Small intestine (tissue), 16 donors: ENCODE data around the gene TMTC3. TPM values are rescaled to one million over a fixed set of nuclear protein-coding genes. Genes with fewer than 3 reads are reported as not detected.

Source experiments
- DNase-seq, 2 donors: peaks; one replicate each; pipeline versions ENCODE4 v3.0.0 to v3.0.0-alpha.2; 2013
- FAIRE-seq: peaks from 2 replicates; lab custom pipeline; 2012; peaks lifted over from hg19 to GRCh38; lab: Jason Lieb, UNC
- H3K27ac ChIP-seq, 3 donors: one replicate each; pipeline ENCODE4 v1.5.1; 2013; ENCODE audit warnings: low read length in 2 of 3, mild to moderate bottlenecking in 2 of 3, control low read depth in 1 of 3, inconsistent platforms in 1 of 3, low read depth in 1 of 3, moderate library complexity in 1 of 3
- H3K27me3 ChIP-seq, 3 donors: one replicate each; pipeline ENCODE4 v1.6.1; 2013; ENCODE audit warnings: low read length in 3 of 3, inconsistent platforms in 1 of 3; ENCODE audit not compliant: control insufficient read depth in 3 of 3, insufficient read depth in 3 of 3
- H3K36me3 ChIP-seq, 3 donors: one replicate each; pipeline ENCODE4 v1.6.1; 2013; ENCODE audit warnings: low read length in 3 of 3, inconsistent platforms in 1 of 3, low read depth in 1 of 3, mild to moderate bottlenecking in 1 of 3, moderate library complexity in 1 of 3; ENCODE audit not compliant: control insufficient read depth in 3 of 3, insufficient read depth in 2 of 3
- H3K4me1 ChIP-seq, 3 donors: one replicate each; pipeline ENCODE4 v1.6.1; 2013; ENCODE audit warnings: low read length in 2 of 3, inconsistent platforms in 1 of 3, low read depth in 1 of 3, mild to moderate bottlenecking in 1 of 3, moderate library complexity in 1 of 3; ENCODE audit not compliant: control insufficient read depth in 3 of 3, insufficient read depth in 2 of 3
- H3K4me3 ChIP-seq, 3 donors: one replicate each; pipeline ENCODE4 v1.5.1; 2013; ENCODE audit warnings: low read length in 3 of 3, control low read depth in 1 of 3, inconsistent platforms in 1 of 3, low read depth in 1 of 3, mild to moderate bottlenecking in 1 of 3, moderate library complexity in 1 of 3
- H3K9me3 ChIP-seq, 2 donors: one replicate each; pipeline ENCODE4 v1.6.1; 2013; ENCODE audit warnings: low read depth in 1 of 2, low read length in 1 of 2; ENCODE audit not compliant: control insufficient read depth in 2 of 2, insufficient read depth in 1 of 2
- WGBS, 3 donors: extraction: QIAGEN DNeasy Blood & Tissue Kit; methylation state at CpG; one replicate each; pipeline ENCODE4 v1.1.7; 2013; 5-methylcytosine and 5-hydroxymethylcytosine counted together
- long read RNA-seq, 10 donors: transcript quantifications; one replicate each; lab custom pipeline, GENCODE V29; 2026
- polyA plus RNA-seq, 4 donors: library from polyadenylated mRNA; stranded (reverse) in 3 of 4; unstranded in 1 of 4; fragments of 200-250 nt in 3 of 4; fragments of 120-200 nt in 1 of 4; gene quantifications; one replicate each; pipeline versions ENCODE4 v1.2.1 to v1.2.3, GENCODE V29; 2013
- donor health status: healthy with polysubstance abuse.
- donor health status: control.
- donor health status: control.
- donor health status: Bipolar disorder and iron deficiency.
- donor health status: healthy.

The TMTC3 gene
- polyA plus RNA-seq: 10 to 100 TPM in 1 of 4 donors, 1 to 10 TPM in 3; 1.9 to 15.1 (median 3.3) TPM
- long read RNA-seq, donor 1, full-length matches to known transcripts: 3 of 3 reads
- long read RNA-seq, donor 1, partial matches to known transcripts: 0 of 3 reads
- long read RNA-seq, donor 1, other reads (novel, unspliced or antisense): 0 of 3 reads
- long read RNA-seq, donor 2: 0 reads
- long read RNA-seq, donor 3: 0 reads
- long read RNA-seq, donor 4: 0 reads
- long read RNA-seq, donor 5: 0 reads
- long read RNA-seq, donor 6, full-length matches to known transcripts: 2 of 2 reads
- long read RNA-seq, donor 6, partial matches to known transcripts: 0 of 2 reads
- long read RNA-seq, donor 6, other reads (novel, unspliced or antisense): 0 of 2 reads
- long read RNA-seq, donor 7: 0 reads
- long read RNA-seq, donor 8: 0 reads
- long read RNA-seq, donor 9, full-length matches to known transcripts: 1 of 1 reads
- long read RNA-seq, donor 9, partial matches to known transcripts: 0 of 1 reads
- long read RNA-seq, donor 9, other reads (novel, unspliced or antisense): 0 of 1 reads
- long read RNA-seq, donor 10: 0 reads

- Histone ChIP-seq H3K4me1 (peaks cover 2 to 25% (median 6%) of the 10 kb centered on the region in 3 donors), H3K4me3 (peak within 1 kb of the TSS; percentile 51 to 97 (median 79)), H3K27ac (peak within 1 kb of the TSS; percentile 86 to 93 (median 86)), H3K36me3 (peaks cover 0 to 5% (median 3%) of the 10 kb centered on the region in 3 donors), H3K9me3 (no peaks in the 10 kb centered on the region), H3K27me3 (no peaks in the 10 kb centered on the region)
- WGBS, 3 donors: 0% methylated on average over 49 of the region's 49 CpGs
- peak; percentile 99 to 100 for DNase-seq
- peak; percentile 92 for FAIRE-seq
These were observed at the start of gene TMTC3, which contains the start of gene CEP290 for GRCh38 chr12:88141774-88142609. Gene TMTC3, plus strand, starts transcription at chr12:88142307. Its CDS starts 6,009 bp downstream, at chr12:88148316. Gene CEP290, minus strand, starts transcription at chr12:88142088. Its CDS starts 781 bp downstream, at chr12:88141307.

- FAIRE-seq: peak; percentile 70
- Histone ChIP-seq H3K27me3 (no peaks in the 10 kb centered on the region), H3K27ac (no peak overlapping the region), H3K4me3 (no peak overlapping the region), H3K36me3 (peaks cover 0 to 17% (median 4%) of the 10 kb centered on the region in 3 donors), H3K9me3 (no peaks in the 10 kb centered on the region), H3K4me1 (no peaks in the 10 kb centered on the region)
- no peak for DNase-seq
These were observed 49.3 kb upstream of the TMTC3 start for GRCh38 chr12:88092771-88093170.

- no peaks in the 10 kb centered on the region for H3K27me3 ChIP-seq
- 96 to 98% (median 98%) methylated on average over 4 of the region's 4 CpGs for WGBS, 3 donors
- H3K27ac ChIP-seq: no peak overlapping the region
- H3K9me3 ChIP-seq: no peaks in the 10 kb centered on the region
- FAIRE-seq (no peak), DNase-seq (no peak)
- H3K4me3 ChIP-seq: no peak overlapping the region
- H3K36me3 ChIP-seq: peaks cover 0 to 17% (median 4%) of the 10 kb centered on the region in 3 donors
- no peaks in the 10 kb centered on the region for H3K4me1 ChIP-seq
These were observed 48.5 kb upstream of the TMTC3 start for GRCh38 chr12:88093573-88093972.

- peaks cover 2 to 11% (median 6%) of the 10 kb centered on the region in 3 donors for H3K36me3 ChIP-seq
- DNase-seq: no peak
- H3K27ac ChIP-seq: no peak overlapping the region
- H3K4me1 ChIP-seq: no peaks in the 10 kb centered on the region
- H3K27me3 ChIP-seq: no peaks in the 10 kb centered on the region
- no peak for FAIRE-seq
- no peaks in the 10 kb centered on the region for H3K9me3 ChIP-seq
- no peak overlapping the region for H3K4me3 ChIP-seq
- 97% methylated on average over 2 of the region's 2 CpGs for WGBS, 3 donors
These were observed 34.1 kb upstream of the TMTC3 start for GRCh38 chr12:88108021-88108420.

GRCh38 chr12:88111074-88111652 lies 30.9 kb upstream of the TMTC3 start:
- WGBS, 3 donors: 7 to 24% (median 13%) methylated on average over 1 of the region's 1 CpG
- H3K4me3 ChIP-seq: peak overlapping the region in 1 of 3 donors; percentile 15
- H3K27ac ChIP-seq: no peak overlapping the region
- peak; percentile 59 to 63 for DNase-seq
- H3K36me3 ChIP-seq: peaks cover 2 to 8% (median 3%) of the 10 kb centered on the region in 3 donors
- no peaks in the 10 kb centered on the region for H3K9me3 ChIP-seq
- FAIRE-seq: peak; percentile 95
- H3K27me3 ChIP-seq: no peaks in the 10 kb centered on the region
- peaks cover 0 to 1% (median 0%) of the 10 kb centered on the region in 3 donors for H3K4me1 ChIP-seq

GRCh38 chr12:88113871-88114270 lies 28.2 kb upstream of the TMTC3 start:
- Histone ChIP-seq H3K27ac (no peak overlapping the region), H3K36me3 (peaks cover 3 to 7% (median 4%) of the 10 kb centered on the region in 3 donors)
- WGBS, 3 donors: 30 to 55% (median 34%) methylated on average over 3 of the region's 3 CpGs

GRCh38 chr12:88122666-88123065 lies 19.4 kb upstream of the TMTC3 start:
- no peak for FAIRE-seq
- H3K4me1 ChIP-seq: no peaks in the 10 kb centered on the region
- DNase-seq: no peak
- no peaks in the 10 kb centered on the region for H3K27me3 ChIP-seq
- H3K36me3 ChIP-seq: peaks cover 0 to 6% (median 5%) of the 10 kb centered on the region in 3 donors
- no peaks in the 10 kb centered on the region for H3K9me3 ChIP-seq
- no peak overlapping the region for H3K4me3 ChIP-seq
- WGBS, 3 donors: 59 to 72% (median 60%) methylated on average over 4 of the region's 4 CpGs
- H3K27ac ChIP-seq: no peak overlapping the region

More at GRCh38 chr12:88113871-88114270, 28.2 kb upstream of the TMTC3 start:
- Histone ChIP-seq H3K27me3 (no peaks in the 10 kb centered on the region), H3K9me3 (no peaks in the 10 kb centered on the region), H3K4me1 (peaks cover 0 to 1% (median 0%) of the 10 kb centered on the region in 3 donors), H3K4me3 (no peak overlapping the region)
- DNase-seq (no peak), FAIRE-seq (no peak)
